ENCODE measurements around the gene ZNF317.

ZNF317 gene

GRCh38 chr19:9140159-9140874 lies at the start of gene ZNF317:
ZNF317 (plus strand) TSS chr19:9140397; CDS start chr19:9156017, 15,620 bp downstream.
- DNase-seq: peak; percentile 29

- DNase-seq: no peak
Measured at GRCh38 chr19:9107375-9107774, 32.8 kb upstream of the ZNF317 start, which contains the start of gene OR7G2. OR7G2 (minus strand) TSS chr19:9107475; CDS start chr19:9103243, 4,232 bp downstream.

GRCh38 chr19:9109959-9110358 lies 30.2 kb upstream of the ZNF317 start:
- DNase-seq: no peak

- DNase-seq: no peak
Measured at GRCh38 chr19:9115307-9115813, 24.8 kb upstream of the ZNF317 start, which contains the start of gene OR7G1. OR7G1 (minus strand) TSS chr19:9115763; CDS start chr19:9115763, 0 bp downstream.

- DNase-seq: no peak
Measured at GRCh38 chr19:9116547-9116946, 23.6 kb upstream of the ZNF317 start.

GRCh38 chr19:9126900-9127405 lies 13.2 kb upstream of the ZNF317 start, which contains the start of gene OR7G3:
OR7G3 (minus strand) TSS chr19:9126950; CDS start chr19:9126950, 0 bp downstream.
- no peak for DNase-seq

- peak; percentile 21 for DNase-seq
Measured at GRCh38 chr19:9128171-9128570, 12.0 kb upstream of the ZNF317 start.

- DNase-seq: no peak
Measured at GRCh38 chr19:9130965-9131364, 9.2 kb upstream of the ZNF317 start.

- no peak for DNase-seq
Measured at GRCh38 chr19:9132422-9132821, 7.8 kb upstream of the ZNF317 start.

- DNase-seq: no peak
Measured at GRCh38 chr19:9139609-9140158, 513 bp upstream of the ZNF317 start.

GRCh38 chr19:9144920-9145319 lies 4.7 kb downstream of the ZNF317 start:
- DNase-seq: no peak

GRCh38 chr19:9146882-9147281 lies 6.7 kb downstream of the ZNF317 start:
- no peak for DNase-seq

GRCh38 chr19:9148697-9149096 lies 8.5 kb downstream of the ZNF317 start:
- no peak for DNase-seq

GRCh38 chr19:9149997-9150396 lies 9.8 kb downstream of the ZNF317 start:
- DNase-seq: no peak

GRCh38 chr19:9150650-9151049 lies 10.5 kb downstream of the ZNF317 start:
- no peak for DNase-seq

- no peak for DNase-seq
Measured at GRCh38 chr19:9151367-9151766, 11.2 kb downstream of the ZNF317 start.

- no peak for DNase-seq
Measured at GRCh38 chr19:9155591-9155990, 15.4 kb downstream of the ZNF317 start.

GRCh38 chr19:9156304-9156703 lies 16.1 kb downstream of the ZNF317 start:
- no peak for DNase-seq

- DNase-seq: no peak
Measured at GRCh38 chr19:9159891-9160290, 19.7 kb downstream of the ZNF317 start.

- DNase-seq: no peak
Measured at GRCh38 chr19:9161427-9161826, 21.2 kb downstream of the ZNF317 start.

- DNase-seq: no peak
Measured at GRCh38 chr19:9165261-9165660, 25.1 kb downstream of the ZNF317 start.

GRCh38 chr19:9166846-9167245 lies 26.6 kb downstream of the ZNF317 start:
- no peak for DNase-seq

GRCh38 chr19:9171393-9171991 lies 31.3 kb downstream of the ZNF317 start:
- DNase-seq: no peak

GRCh38 chr19:9175326-9175725 lies 35.1 kb downstream of the ZNF317 start:
- no peak for DNase-seq
